GM19372 (cell line): ENCODE results near the gene CFAP47.
"Not testable (repeated sequence)": the region's sequence is repeated elsewhere in the genome, so short reads cannot be mapped to it uniquely, and the experiment has no call there.

Experiments used
- ATAC-seq: cut with Tn5 transposase; IDR thresholded peaks from one replicate; pipeline ENCODE4 v1.9.1; 2021; ENCODE audit warnings: mild to moderate bottlenecking, low read depth, moderate library complexity; ENCODE audit not compliant: unreplicated experiment

The CFAP47 gene

GRCh38 chrX:35919536-35920309 is at the start of gene CFAP47:
Gene CFAP47 (plus strand): TSS chrX:35919734. CDS start chrX:35919800, 66 bp downstream.
- ATAC-seq, result no peak

DNA sequence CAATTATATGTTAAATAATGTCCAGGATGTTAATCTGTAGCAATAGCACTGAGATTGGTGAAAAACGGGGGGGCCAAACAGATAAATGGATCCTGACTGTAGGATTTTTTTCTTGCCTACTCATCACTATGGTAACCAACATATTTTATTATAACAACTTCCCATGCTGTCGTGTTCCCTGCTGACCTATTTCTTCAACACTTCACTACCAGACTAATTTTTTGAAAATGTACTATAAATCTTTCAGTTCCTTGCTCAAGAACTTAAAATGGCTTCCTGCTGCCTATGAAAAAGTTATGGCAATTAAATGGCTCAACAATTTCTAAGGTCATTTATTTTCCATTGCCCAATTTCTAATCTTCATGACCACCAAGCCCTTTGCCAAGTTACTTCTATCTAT is 38.9 kb upstream of the CFAP47 start:
- no peak for ATAC-seq

- no peak for ATAC-seq
Observed at GRCh38 chrX:35886135-35886534, 33.4 kb upstream of the CFAP47 start.

GRCh38 chrX:35890699-35891098 is 28.8 kb upstream of the CFAP47 start:
- no peak for ATAC-seq

GRCh38 chrX:35986816-35987215 is 67.3 kb downstream of the CFAP47 start:
- ATAC-seq, result not testable (repeated sequence)

GRCh38 chrX:36007207-36007606 is 87.7 kb downstream of the CFAP47 start:
- no peak for ATAC-seq

DNA sequence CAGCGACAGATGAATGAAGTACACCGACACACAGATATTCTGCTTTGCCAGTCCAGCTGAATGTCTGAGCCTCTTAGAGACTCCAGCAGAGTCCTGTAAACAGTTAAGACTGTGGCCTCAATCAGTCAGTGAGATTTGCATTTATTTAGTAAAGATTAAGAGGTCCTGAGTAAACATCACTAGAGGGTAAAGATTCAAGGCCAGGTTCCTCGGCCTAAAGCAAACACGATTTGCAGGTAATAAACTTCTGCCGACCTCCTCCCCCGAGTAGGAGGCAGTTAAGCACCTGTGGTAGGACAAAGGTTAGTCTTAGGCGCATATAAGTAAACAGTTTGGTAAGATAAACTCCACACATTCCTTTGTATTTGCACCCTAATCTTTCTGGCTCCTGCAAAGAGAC is 99.6 kb downstream of the CFAP47 start:
- no peak for ATAC-seq

DNA sequence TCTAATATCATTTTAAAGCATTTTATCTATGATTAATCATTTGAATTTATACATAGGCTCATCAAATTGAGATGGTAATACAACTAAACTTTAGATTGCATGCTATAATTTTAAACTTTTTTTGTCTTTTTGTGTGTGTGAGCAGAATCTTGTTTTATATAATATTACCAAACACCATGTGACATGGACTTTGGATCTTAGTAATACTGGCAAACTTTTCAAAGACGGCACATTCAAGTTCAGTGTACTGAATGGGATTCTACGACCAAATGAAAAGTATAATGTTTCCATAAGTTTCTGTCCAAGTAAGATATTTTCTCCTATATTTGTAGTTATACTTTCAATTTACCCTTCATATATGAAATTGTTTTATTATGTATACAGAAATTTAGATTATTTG is 116.0 kb downstream of the CFAP47 start:
- no peak for ATAC-seq

- no peak for ATAC-seq
Observed at GRCh38 chrX:36062778-36063177, 143.2 kb downstream of the CFAP47 start.

GRCh38 chrX:36071061-36071460 is 151.5 kb downstream of the CFAP47 start:
- no peak for ATAC-seq

- ATAC-seq, result not testable (repeated sequence)
Observed at GRCh38 chrX:36075009-36075408, 155.5 kb downstream of the CFAP47 start.

DNA sequence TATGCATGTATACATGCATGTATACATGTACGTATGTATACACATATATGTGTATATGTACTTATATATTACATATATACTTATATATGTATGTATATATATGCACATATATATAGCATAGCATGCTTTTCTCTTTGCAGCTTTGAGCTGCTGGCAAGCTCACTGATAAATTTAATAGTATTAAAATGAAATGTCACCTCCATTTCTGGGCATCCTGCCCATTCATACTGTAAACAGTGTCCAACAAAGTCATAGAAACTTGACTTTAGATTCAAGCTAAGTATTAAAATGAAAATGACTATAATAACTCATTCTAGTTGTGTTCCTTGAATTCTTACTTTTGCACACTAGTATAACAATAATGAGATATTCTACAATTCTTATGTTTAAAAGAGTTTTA is 163.7 kb downstream of the CFAP47 start:
- no peak for ATAC-seq

DNA sequence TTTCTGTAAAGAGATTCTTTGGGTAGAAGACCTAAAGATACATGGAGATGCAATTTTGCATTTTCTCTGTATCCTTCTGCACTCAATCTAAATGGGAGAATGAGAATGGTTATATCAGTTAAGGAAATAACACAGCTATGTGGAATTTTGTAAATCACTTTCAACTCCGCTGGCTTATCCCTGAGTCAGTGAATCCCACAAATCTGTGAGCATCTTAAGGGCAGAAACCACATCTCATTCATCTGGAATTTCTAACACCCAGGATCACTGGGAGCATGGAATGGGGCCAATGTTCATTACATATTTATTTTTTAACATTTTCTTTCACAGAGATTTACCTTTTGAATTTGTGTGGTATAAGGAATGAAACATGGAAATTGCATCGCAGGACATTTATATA is 167.8 kb downstream of the CFAP47 start:
- ATAC-seq, result no peak

DNA sequence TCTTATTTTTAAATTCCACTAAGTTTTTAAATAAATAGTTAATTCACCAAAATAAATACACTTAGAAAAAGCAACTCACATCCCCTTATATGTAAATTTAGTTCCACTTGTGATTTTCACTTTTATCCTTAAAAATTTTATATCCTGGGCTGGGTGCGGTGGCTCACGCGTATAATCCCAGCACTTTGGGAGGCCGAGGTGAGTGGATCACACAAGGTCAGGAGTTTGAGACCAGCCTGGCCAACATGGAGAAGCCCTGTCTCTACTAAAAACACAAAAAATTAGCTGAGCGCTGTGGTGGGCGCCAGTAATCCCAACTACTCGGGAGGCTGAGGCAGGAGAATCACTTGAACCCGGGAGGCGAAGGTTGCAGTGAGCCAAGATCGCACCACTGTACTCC is 169.4 kb downstream of the CFAP47 start:
- not testable (repeated sequence) for ATAC-seq

- no peak for ATAC-seq
Observed at GRCh38 chrX:36102425-36102824, 182.9 kb downstream of the CFAP47 start.

- no peak for ATAC-seq
Observed at GRCh38 chrX:36116222-36116621, 196.7 kb downstream of the CFAP47 start.

- no peak for ATAC-seq
Observed at GRCh38 chrX:36159254-36159653, 239.7 kb downstream of the CFAP47 start.

GRCh38 chrX:36160081-36160480 is 240.5 kb downstream of the CFAP47 start:
- no peak for ATAC-seq

DNA sequence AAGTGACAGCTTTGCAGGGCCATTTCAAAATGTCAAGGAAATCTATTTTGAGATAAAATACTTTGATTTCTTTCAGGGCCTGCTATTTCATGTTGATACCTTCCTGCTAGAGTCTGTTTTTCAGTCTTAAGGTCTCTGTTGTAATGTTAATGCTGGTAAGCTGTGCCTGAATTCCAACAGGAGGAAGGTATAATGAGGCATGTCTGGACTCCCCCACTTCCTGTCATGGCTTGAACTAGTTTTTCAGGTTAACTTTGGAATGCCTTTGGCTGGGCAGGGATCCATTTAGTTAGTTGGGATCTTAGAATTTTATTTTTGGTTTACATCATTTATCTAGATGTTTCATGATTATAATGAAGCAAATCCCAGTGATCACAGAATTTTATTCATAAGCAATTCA is 279.0 kb downstream of the CFAP47 start:
- ATAC-seq, result no peak

GRCh38 chrX:36199928-36200327 is 280.4 kb downstream of the CFAP47 start:
- ATAC-seq, result no peak

GRCh38 chrX:36214924-36215323 is 295.4 kb downstream of the CFAP47 start:
- no peak for ATAC-seq

DNA sequence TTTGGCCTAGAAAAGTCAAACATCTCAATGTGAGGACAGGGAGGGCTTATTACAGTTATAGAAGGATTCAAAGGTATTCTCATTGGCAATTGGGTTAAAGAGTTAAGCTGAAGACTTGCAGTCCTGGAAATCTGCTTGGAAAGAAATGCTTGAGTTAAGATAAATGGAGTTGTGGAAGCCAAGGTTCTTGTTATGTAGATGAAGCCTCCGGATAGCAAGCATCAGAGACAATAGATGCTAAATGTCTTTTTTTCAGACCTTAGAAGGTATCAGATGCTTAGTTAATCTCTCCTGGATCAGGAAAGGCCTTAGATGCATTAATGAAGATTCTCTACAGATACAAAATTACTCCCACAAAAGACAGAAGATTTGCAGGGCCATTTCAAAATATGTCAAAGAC is 299.3 kb downstream of the CFAP47 start:
- no peak for ATAC-seq
